ENCODE measurements around the gene POLR3H.

Gene POLR3H

DNA sequence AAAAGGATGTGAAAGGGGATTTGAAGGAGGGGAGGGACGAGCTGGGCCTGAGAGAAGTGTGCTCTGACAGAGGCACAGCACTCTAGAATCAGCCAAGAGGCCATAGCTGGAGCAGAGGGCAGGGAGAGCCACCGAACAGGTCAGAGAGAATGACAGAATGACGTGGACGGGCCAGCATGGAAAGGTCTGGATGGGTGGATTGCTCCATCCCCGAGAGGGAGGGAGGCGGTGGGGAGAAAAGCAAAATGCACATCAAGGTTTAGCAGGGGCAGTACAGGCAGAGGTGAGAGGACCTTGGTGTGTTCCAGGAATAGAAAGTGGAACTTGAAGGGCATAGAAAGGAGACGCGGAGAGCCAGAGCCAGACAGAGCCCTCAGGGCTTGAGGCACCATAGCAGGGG is 38.4 kb upstream of the POLR3H start:
- ChIA-PET POLR2A (ENCODE audit: low non-redundant PET) (no interaction called here), CTCF (no interaction called here)
- DNase-seq (ENCODE audit: low spot score): no peak
- TF ChIP-seq, protein P1, sequence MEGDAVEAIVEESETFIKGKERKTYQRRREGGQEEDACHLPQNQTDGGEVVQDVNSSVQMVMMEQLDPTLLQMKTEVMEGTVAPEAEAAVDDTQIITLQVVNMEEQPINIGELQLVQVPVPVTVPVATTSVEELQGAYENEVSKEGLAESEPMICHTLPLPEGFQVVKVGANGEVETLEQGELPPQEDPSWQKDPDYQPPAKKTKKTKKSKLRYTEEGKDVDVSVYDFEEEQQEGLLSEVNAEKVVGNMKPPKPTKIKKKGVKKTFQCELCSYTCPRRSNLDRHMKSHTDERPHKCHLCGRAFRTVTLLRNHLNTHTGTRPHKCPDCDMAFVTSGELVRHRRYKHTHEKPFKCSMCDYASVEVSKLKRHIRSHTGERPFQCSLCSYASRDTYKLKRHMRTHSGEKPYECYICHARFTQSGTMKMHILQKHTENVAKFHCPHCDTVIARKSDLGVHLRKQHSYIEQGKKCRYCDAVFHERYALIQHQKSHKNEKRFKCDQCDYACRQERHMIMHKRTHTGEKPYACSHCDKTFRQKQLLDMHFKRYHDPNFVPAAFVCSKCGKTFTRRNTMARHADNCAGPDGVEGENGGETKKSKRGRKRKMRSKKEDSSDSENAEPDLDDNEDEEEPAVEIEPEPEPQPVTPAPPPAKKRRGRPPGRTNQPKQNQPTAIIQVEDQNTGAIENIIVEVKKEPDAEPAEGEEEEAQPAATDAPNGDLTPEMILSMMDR (conservative IDR thresholded peaks at IDR 0.05; ENCODE audit: low read depth): no peak
- H3K27ac ChIP-seq: peak overlapping the region; percentile 50

DNA sequence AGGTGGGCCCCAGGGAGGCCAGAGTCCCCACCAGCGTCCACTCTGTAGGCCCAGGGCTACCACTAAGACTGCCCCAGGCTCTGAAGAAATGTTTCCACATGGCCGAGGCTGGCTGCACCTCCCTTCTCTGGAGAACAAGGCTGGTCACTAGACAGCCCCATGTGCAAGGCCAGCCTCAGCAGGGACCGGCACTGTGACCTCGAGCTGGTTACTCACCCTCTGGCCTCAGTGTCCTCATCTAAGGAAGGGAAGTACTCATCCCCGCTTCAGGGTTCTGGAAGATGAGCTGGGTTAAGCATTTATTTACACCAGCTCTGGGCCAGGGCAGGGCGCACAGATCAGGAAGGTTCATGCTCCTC is 35.7 kb upstream of the POLR3H start:
- peak overlapping the region; percentile 15 for H3K27ac ChIP-seq
- DNase-seq (ENCODE audit: low spot score): no peak
- ChIA-PET POLR2A (ENCODE audit: low non-redundant PET) (no interaction called here), CTCF (no interaction called here)
- TF ChIP-seq, protein P1 (conservative IDR thresholded peaks at IDR 0.05; ENCODE audit: low read depth): no peak

DNA sequence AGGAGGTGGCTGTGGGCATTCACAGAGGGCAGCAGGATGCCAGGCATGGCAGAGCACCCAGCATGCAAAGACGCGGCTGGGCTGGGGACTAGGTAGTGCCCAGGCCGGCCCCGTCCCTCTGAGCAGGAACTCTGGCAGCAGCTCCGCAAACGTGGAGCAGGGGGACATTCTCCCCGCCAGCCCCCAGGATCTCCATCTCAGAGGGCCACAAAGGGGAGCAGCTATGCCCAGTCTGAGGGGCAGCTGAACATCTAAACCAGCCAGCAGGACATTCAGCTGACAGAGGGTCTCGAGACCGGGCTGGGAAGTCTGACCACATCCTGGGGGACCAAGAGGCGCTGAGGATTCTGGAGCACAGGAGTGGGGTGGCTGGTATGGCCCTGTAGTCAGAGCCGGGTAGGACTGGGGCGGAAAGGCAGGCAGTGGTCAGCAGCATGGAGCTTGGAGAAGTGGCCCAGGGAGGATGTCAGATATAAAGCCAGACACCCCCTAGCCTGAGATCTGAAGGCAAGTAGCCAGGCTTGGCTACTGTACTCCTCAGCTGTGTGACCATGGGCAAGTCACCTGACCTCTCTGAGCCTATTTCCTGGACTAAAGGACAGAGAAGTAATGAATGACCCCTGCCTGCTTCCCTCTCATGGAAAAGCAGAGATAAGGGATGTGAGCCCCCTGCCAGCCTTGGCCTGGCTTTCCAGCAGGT is 35.2 kb upstream of the POLR3H start:
- ChIA-PET POLR2A (ENCODE audit: low non-redundant PET) (no interaction called here), CTCF (no interaction called here)
- TF ChIP-seq, protein P1 (conservative IDR thresholded peaks at IDR 0.05; ENCODE audit: low read depth): no peak
- DNase-seq (ENCODE audit: low spot score): no peak
- peak overlapping the region; percentile 15 for H3K27ac ChIP-seq

DNA sequence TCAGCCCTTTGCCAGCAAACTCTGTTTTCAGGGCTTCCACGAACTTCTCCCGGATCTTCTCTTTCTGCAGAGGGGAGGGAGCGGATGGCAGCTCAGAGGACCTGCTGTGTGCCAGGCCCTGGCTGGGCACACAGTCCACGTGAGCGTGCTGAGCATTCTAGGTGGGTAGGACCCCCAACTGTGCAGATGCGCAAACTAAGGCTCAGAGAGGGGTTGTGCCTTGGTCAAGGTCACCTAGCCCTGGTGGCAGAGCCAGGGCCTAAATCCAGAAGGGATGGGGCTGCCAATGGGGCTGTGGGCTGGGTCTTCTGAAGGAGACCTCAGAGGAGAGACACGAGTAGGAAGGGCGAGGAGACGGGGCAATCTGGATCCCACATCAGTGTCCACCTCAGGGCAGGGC is 34.5 kb upstream of the POLR3H start:
- DNase-seq (ENCODE audit: low spot score): no peak
- peak overlapping the region; percentile 15; the same call in 1 of the 2 replicates for H3K27ac ChIP-seq
- TF ChIP-seq, protein P1 (conservative IDR thresholded peaks at IDR 0.05; ENCODE audit: low read depth): no peak
- POLR2A ChIA-PET (ENCODE audit: low non-redundant PET): no interaction called here
- CTCF ChIA-PET: no interaction called here

DNA sequence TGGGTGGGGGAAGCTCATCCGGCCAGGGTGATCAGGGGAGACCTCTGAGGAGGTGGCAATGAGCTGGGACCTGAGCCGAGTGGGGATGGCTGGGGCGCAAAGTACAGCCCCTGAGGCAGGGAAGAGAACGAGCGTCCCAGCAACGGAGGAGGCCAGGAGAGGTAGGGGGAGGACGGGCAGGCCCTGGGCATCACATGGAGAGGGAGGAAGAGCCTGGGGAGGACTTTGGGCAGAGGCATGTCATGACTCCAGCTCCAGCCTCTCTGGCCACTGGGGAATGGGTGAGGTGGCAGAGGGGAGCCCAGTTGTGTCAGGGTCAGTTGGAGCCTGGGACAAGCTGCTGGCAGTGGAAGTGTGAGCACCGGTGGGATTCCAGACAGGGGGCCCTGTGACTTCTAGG is 33.8 kb upstream of the POLR3H start:
- TF ChIP-seq, protein P1 (conservative IDR thresholded peaks at IDR 0.05; ENCODE audit: low read depth): no peak
- ChIA-PET POLR2A (ENCODE audit: low non-redundant PET) (no interaction called here), CTCF (no interaction called here)
- H3K27ac ChIP-seq: peak overlapping the region; percentile 15; the same call in 1 of the 2 replicates
- no peak for DNase-seq (ENCODE audit: low spot score)

DNA sequence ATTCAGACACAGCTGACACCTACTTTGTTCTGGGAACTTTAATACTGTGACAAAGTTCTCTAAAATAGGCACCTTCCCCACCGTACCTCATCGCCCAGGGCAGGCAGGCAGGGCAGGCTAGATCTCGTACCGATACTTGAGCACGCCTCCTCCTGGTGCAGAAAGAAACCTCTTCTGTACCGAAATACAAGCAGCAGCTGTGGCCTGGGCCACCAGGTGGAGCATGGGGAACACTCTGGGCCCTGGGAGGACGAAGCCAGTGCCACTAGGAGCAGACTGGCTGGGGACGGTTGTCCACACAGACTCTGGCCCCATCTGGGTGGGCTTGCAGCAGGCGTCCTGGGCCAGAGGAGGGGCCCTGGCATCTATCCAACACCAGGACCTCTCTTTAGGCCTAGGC is 32.6 kb upstream of the POLR3H start:
- ChIA-PET POLR2A (ENCODE audit: low non-redundant PET) (no interaction called here), CTCF (interaction anchor here (1.0 kb wide), 1 partner anchor 23 kb away, joined by 3 read pairs; no protein-coding TSS in a partner anchor)
- DNase-seq (ENCODE audit: low spot score): peak; percentile 31
- TF ChIP-seq, protein P1 (conservative IDR thresholded peaks at IDR 0.05; ENCODE audit: low read depth): peak; percentile 62
- peak overlapping the region; percentile 15 for H3K27ac ChIP-seq
